ENCODE data around the gene SRD5A1.

The SRD5A1 gene

GRCh38 chr5:6707852-6708251, 74.6 kb downstream of the SRD5A1 start:
- Histone ChIP-seq H3K4me1 (ENCODE audit: control insufficient read depth, low read depth, low read length) (peaks cover 6% of the 10 kb centered on the region), H3K9ac (ENCODE audit: low read length) (no peak overlapping the region), H3K4me3 (ENCODE audit: low read length) (no peak overlapping the region)

GRCh38 chr5:6708814-6709213, 75.6 kb downstream of the SRD5A1 start:
- peaks cover 6% of the 10 kb centered on the region for H3K4me1 ChIP-seq (ENCODE audit: control insufficient read depth, low read depth, low read length)
- H3K9me3 ChIP-seq (ENCODE audit: control insufficient read depth, low read depth, low read length), result no peaks in the 10 kb centered on the region
- H3K9ac ChIP-seq (ENCODE audit: low read length), result no peak overlapping the region
- H3K4me3 ChIP-seq (ENCODE audit: low read length), result no peak overlapping the region
- H3K36me3 ChIP-seq (ENCODE audit: control insufficient read depth, low read depth, low read length), result no peaks in the 10 kb centered on the region
- H3K27me3 ChIP-seq (ENCODE audit: control insufficient read depth, insufficient read depth, low read length), result peaks cover 14% of the 10 kb centered on the region
- no peak overlapping the region for H3K27ac ChIP-seq (ENCODE audit: low read length)

More at GRCh38 chr5:6707852-6708251, 74.6 kb downstream of the SRD5A1 start:
- Histone ChIP-seq H3K9me3 (ENCODE audit: control insufficient read depth, low read depth, low read length) (no peaks in the 10 kb centered on the region), H3K27me3 (ENCODE audit: control insufficient read depth, insufficient read depth, low read length) (peaks cover 14% of the 10 kb centered on the region), H3K27ac (ENCODE audit: low read length) (no peak overlapping the region), H3K36me3 (ENCODE audit: control insufficient read depth, low read depth, low read length) (no peaks in the 10 kb centered on the region)

- Histone ChIP-seq H3K4me1 (ENCODE audit: control insufficient read depth, low read depth, low read length) (peaks cover 8% of the 10 kb centered on the region), H3K27me3 (ENCODE audit: control insufficient read depth, insufficient read depth, low read length) (peaks cover 14% of the 10 kb centered on the region), H3K4me3 (ENCODE audit: low read length) (no peak overlapping the region), H3K27ac (ENCODE audit: low read length) (no peak overlapping the region), H3K9me3 (ENCODE audit: control insufficient read depth, low read depth, low read length) (no peaks in the 10 kb centered on the region), H3K36me3 (ENCODE audit: control insufficient read depth, low read depth, low read length) (no peaks in the 10 kb centered on the region), H3K9ac (ENCODE audit: low read length) (no peak overlapping the region)
Observed at GRCh38 chr5:6710070-6710469, 76.8 kb downstream of the SRD5A1 start.

GRCh38 chr5:6710551-6711318, 77.5 kb downstream of the SRD5A1 start:
- no peak overlapping the region for H3K27ac ChIP-seq (ENCODE audit: low read length)
- H3K4me1 ChIP-seq (ENCODE audit: control insufficient read depth, low read depth, low read length), result peaks cover 14% of the 10 kb centered on the region
- peaks cover 14% of the 10 kb centered on the region for H3K27me3 ChIP-seq (ENCODE audit: control insufficient read depth, insufficient read depth, low read length)
- no peaks in the 10 kb centered on the region for H3K36me3 ChIP-seq (ENCODE audit: control insufficient read depth, low read depth, low read length)
- no peaks in the 10 kb centered on the region for H3K9me3 ChIP-seq (ENCODE audit: control insufficient read depth, low read depth, low read length)
- H3K4me3 ChIP-seq (ENCODE audit: low read length), result no peak overlapping the region
- no peak overlapping the region for H3K9ac ChIP-seq (ENCODE audit: low read length)

- H3K27me3 ChIP-seq (ENCODE audit: control insufficient read depth, insufficient read depth, low read length), result peaks cover 14% of the 10 kb centered on the region
- peak overlapping the region; percentile 81 for H3K9ac ChIP-seq (ENCODE audit: low read length)
- H3K36me3 ChIP-seq (ENCODE audit: control insufficient read depth, low read depth, low read length), result no peaks in the 10 kb centered on the region
- H3K4me1 ChIP-seq (ENCODE audit: control insufficient read depth, low read depth, low read length), result peaks cover 14% of the 10 kb centered on the region
- peak overlapping the region; percentile 79 for H3K4me3 ChIP-seq (ENCODE audit: low read length)
- no peaks in the 10 kb centered on the region for H3K9me3 ChIP-seq (ENCODE audit: control insufficient read depth, low read depth, low read length)
- no peak overlapping the region for H3K27ac ChIP-seq (ENCODE audit: low read length)
Observed at GRCh38 chr5:6711409-6712141, 78.3 kb downstream of the SRD5A1 start.

GRCh38 chr5:6712142-6712576, 78.9 kb downstream of the SRD5A1 start:
- peaks cover 14% of the 10 kb centered on the region for H3K27me3 ChIP-seq (ENCODE audit: control insufficient read depth, insufficient read depth, low read length)
- H3K36me3 ChIP-seq (ENCODE audit: control insufficient read depth, low read depth, low read length), result no peaks in the 10 kb centered on the region
- no peak overlapping the region for H3K27ac ChIP-seq (ENCODE audit: low read length)
- H3K9me3 ChIP-seq (ENCODE audit: control insufficient read depth, low read depth, low read length), result no peaks in the 10 kb centered on the region
- peak overlapping the region; percentile 79 for H3K4me3 ChIP-seq (ENCODE audit: low read length)
- peak overlapping the region; percentile 81 for H3K9ac ChIP-seq (ENCODE audit: low read length)
- H3K4me1 ChIP-seq (ENCODE audit: control insufficient read depth, low read depth, low read length), result peaks cover 14% of the 10 kb centered on the region

GRCh38 chr5:6712577-6713273, 79.5 kb downstream of the SRD5A1 start:
- Histone ChIP-seq H3K27ac (ENCODE audit: low read length) (no peak overlapping the region), H3K36me3 (ENCODE audit: control insufficient read depth, low read depth, low read length) (no peaks in the 10 kb centered on the region), H3K4me3 (ENCODE audit: low read length) (peak overlapping the region; percentile 79), H3K9me3 (ENCODE audit: control insufficient read depth, low read depth, low read length) (no peaks in the 10 kb centered on the region), H3K4me1 (ENCODE audit: control insufficient read depth, low read depth, low read length) (peaks cover 14% of the 10 kb centered on the region), H3K27me3 (ENCODE audit: control insufficient read depth, insufficient read depth, low read length) (peaks cover 14% of the 10 kb centered on the region), H3K9ac (ENCODE audit: low read length) (peak overlapping the region; percentile 81)

- Histone ChIP-seq H3K27me3 (ENCODE audit: control insufficient read depth, insufficient read depth, low read length) (peaks cover 14% of the 10 kb centered on the region), H3K4me1 (ENCODE audit: control insufficient read depth, low read depth, low read length) (peaks cover 14% of the 10 kb centered on the region), H3K4me3 (ENCODE audit: low read length) (peak within 1 kb of the TSS; percentile 79), H3K27ac (ENCODE audit: low read length) (no peak within 1 kb of the TSS), H3K9me3 (ENCODE audit: control insufficient read depth, low read depth, low read length) (no peaks in the 10 kb centered on the region), H3K9ac (ENCODE audit: low read length) (peak within 1 kb of the TSS; percentile 81), H3K36me3 (ENCODE audit: control insufficient read depth, low read depth, low read length) (no peaks in the 10 kb centered on the region)
Observed at GRCh38 chr5:6713274-6714225, 80.3 kb downstream of the SRD5A1 start, which contains the start of gene TENT4A. TSS of gene TENT4A (plus strand) at chr5:6713432. CDS start at chr5:6713984, 552 bp downstream.

GRCh38 chr5:6714226-6715041, 81.2 kb downstream of the SRD5A1 start:
- H3K27me3 ChIP-seq (ENCODE audit: control insufficient read depth, insufficient read depth, low read length), result peaks cover 14% of the 10 kb centered on the region
- no peaks in the 10 kb centered on the region for H3K36me3 ChIP-seq (ENCODE audit: control insufficient read depth, low read depth, low read length)
- H3K27ac ChIP-seq (ENCODE audit: low read length), result no peak overlapping the region
- H3K4me1 ChIP-seq (ENCODE audit: control insufficient read depth, low read depth, low read length), result peaks cover 14% of the 10 kb centered on the region
- peak overlapping the region; percentile 68 for H3K4me3 ChIP-seq (ENCODE audit: low read length)
- H3K9me3 ChIP-seq (ENCODE audit: control insufficient read depth, low read depth, low read length), result no peaks in the 10 kb centered on the region
- H3K9ac ChIP-seq (ENCODE audit: low read length), result no peak overlapping the region

GRCh38 chr5:6715271-6715670, 82.0 kb downstream of the SRD5A1 start:
- peaks cover 19% of the 10 kb centered on the region for H3K4me1 ChIP-seq (ENCODE audit: control insufficient read depth, low read depth, low read length)
- H3K4me3 ChIP-seq (ENCODE audit: low read length), result peak overlapping the region; percentile 68
- no peaks in the 10 kb centered on the region for H3K9me3 ChIP-seq (ENCODE audit: control insufficient read depth, low read depth, low read length)
- no peak overlapping the region for H3K9ac ChIP-seq (ENCODE audit: low read length)
- no peaks in the 10 kb centered on the region for H3K36me3 ChIP-seq (ENCODE audit: control insufficient read depth, low read depth, low read length)
- peaks cover 14% of the 10 kb centered on the region for H3K27me3 ChIP-seq (ENCODE audit: control insufficient read depth, insufficient read depth, low read length)
- no peak overlapping the region for H3K27ac ChIP-seq (ENCODE audit: low read length)
